ENCODE data around the gene NCK2. TPM values are rescaled to one million over a fixed set of nuclear protein-coding genes. Genes with fewer than 3 reads are reported as not detected.
A peak's percentile ranks its signal among the peaks of the same experiment; 100 is the strongest.

NCK2 gene
- total RNA-seq, 1 donor from 2014 or later, result 35.8 TPM

DNA sequence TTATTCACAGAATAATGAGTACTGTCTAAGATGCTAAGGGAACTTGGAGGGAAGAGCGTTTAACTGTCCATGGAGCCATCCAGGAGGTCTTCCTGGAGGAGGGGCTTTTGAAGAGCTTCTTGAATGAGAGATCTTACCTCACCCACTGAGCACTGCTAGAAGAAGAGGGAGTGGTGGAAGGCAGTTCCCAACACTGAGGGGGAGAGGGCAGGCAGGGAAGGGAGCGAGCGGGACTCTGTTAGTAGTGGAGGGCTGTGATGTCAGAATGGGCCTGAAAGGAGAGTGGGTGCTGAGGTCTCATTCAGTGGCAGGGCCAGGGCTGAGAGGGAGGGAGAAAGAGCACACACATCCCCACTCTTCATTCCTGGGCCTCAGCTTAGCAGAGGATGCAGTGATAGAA is 65.0 kb downstream of the NCK2 start:
- no peak for DNase-seq (ENCODE audit: low read depth in 2 of 2)

DNA sequence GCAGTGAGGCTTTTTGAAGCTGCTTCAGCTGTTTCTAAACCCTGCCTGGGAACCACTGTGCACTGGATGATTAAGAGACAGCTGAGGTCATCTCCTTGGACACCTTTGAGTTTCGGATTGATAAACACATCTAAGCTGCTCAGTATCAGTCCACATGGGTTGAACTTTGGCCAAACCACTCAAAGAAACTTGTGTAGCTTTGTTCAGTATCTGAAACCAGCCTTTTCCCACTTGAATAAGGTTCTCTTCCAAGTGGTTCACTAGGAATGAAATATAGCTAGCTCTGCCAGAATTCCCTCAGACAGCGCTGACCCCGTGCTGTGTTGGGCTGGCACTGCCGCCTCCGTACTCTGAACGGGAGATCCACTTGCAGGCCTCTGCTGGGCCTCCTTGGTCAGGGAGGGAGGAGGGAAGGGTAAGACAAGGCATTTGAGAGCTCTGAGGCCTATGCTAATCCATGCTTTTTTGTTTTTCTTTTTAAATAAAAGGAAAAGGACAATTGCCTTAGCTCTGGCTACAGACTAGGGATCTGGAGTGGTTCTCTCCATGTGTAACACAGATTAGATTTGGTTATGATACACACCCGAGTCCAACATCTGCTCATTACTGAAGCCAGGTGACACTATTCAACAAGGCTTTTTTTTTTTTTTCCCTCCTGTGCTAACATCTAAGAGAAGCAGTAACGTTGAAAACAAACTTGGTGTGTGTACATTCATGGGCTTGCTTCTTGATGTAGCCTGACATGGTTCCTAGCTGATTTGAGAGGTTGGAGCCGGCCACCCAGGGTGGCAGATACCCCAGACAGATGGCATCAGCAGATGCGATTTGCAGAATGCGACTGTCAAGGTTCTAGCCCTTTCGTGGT is 67.7 kb downstream of the NCK2 start:
- DNase-seq (ENCODE audit: low read depth in 2 of 2), result no peak

DNA sequence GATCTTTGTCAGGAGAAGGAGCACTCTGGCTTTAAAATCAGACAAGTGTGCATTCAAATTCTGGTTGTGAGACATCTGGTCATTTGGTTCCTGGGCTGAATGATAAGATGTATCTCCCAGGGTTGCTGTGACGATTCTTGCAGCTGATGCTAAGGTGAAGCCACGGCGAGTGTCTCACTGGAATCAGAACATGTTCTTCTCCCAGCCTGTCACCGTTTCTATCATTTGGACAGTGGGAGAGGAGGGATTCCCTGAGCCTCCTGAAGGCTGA is 68.3 kb downstream of the NCK2 start:
- DNase-seq (ENCODE audit: low read depth in 2 of 2), result no peak

DNA sequence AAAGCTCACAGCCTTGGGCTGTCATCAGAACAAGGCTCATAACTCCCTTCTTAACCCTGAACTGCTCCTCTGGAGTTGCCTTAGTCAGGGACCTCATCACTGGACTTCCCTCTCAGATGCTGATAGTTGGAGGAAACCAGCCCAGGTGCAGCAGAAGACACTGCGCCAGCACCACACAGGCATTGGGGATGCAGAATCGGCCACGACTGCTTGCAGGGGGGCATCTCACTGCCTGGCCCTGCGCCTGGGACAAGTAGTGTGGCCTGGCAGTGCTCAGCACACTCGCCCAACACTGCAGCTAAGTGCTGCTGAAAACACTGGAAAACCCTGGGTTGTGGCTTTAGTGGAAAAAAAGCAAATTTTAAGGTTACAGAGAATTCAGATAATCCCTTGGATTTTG is 68.7 kb downstream of the NCK2 start:
- DNase-seq (ENCODE audit: low read depth in 2 of 2), result no peak

GRCh38 chr2:105814291-105814940 is 69.7 kb downstream of the NCK2 start:
- DNase-seq (ENCODE audit: low read depth in 2 of 2), result no peak

DNA sequence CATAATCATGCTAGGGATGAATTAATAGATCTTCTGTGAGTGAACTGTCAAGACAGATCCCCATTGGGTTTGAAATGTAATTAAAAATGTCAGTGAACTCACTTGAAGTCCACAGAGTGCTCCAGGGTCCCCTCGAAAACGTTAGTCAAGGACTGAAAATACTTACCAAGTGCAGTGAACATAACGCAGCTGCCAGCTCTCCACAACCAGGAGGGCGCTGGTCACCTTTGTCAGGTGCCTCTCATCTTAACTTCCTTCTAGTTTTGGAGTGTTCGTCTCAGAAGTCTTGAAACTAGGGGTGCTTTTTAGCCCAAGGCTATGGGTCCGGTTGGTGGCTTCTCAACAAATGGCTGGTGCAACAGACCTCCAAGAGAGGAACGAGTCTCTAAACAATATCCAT is 70.7 kb downstream of the NCK2 start:
- DNase-seq (ENCODE audit: low read depth in 2 of 2), result no peak

GRCh38 chr2:105820151-105820550 is 75.4 kb downstream of the NCK2 start:
- no peak for DNase-seq (ENCODE audit: low read depth in 2 of 2)

DNA sequence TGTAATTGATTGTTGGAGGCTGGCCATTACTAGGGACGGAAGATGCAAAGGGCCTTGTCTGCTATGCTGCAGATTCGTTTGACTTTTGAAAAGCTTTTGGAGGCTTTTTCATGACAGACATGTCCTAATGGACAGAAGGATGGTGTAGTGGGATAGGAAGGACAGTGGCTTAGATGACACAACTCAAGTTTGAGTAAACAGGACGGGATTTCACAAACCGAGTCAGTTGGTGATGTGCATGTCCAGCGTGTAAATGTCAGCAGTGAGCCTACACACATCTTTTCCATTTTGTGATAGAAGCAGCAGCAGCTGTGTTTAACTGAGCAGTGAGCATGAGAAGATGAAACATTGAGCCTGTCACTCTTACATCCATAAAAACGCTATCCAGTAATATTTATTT is 76.0 kb downstream of the NCK2 start:
- no peak for DNase-seq (ENCODE audit: low read depth in 2 of 2)

DNA sequence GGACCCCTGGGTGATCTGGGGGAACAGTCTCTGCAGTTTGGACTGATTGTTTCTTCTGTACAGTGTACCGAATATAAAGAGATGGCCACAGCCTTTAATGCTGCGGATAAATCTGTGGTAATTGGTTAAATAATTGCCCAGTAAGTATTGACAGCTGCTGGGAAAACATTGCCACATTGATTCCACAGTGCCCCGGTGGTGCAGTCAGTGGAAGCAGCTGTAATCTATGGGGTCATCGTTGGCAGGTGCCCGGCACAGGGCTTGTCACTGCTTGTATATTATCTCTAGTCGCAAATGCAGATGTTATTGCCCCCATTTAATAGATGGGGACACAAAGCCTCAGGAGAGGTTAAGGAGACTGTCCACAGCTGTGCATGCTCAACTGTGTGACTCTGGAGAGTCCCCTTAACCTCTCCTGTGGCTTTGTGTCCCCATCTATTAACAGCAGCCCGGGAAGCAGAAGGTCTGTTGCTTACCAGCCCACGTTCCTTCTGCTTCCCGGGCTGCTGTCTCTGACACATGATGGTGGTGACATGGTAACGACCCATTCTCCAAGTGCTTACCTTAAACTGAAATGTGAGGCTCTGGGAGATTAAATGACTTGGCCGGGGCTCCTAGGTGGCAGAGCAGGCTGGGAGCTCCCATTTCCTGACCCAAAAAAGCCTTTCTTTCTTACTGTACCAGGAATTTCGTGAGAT is 76.9 kb downstream of the NCK2 start:
- no peak for DNase-seq (ENCODE audit: low read depth in 2 of 2)

DNA sequence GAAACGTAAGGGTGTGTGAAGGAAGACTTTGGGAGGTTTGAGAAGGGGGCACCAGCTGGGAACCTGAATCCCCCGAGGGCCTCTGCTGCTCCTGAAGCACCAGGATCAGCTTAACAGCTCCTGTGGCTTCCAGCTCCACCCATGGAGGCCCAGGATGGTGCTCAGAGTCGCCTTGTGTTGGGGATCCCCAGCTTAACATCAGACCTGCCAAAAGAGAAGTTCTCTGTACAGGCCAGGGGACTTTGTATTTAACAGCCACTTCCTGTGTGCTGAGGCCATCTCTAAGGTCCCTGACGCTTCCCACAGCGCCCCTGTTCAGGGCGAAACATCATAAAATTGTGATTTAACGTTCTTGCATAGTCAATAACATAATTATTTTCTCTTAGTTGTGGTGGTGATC is 77.5 kb downstream of the NCK2 start:
- DNase-seq (ENCODE audit: low read depth in 2 of 2), result no peak

DNA sequence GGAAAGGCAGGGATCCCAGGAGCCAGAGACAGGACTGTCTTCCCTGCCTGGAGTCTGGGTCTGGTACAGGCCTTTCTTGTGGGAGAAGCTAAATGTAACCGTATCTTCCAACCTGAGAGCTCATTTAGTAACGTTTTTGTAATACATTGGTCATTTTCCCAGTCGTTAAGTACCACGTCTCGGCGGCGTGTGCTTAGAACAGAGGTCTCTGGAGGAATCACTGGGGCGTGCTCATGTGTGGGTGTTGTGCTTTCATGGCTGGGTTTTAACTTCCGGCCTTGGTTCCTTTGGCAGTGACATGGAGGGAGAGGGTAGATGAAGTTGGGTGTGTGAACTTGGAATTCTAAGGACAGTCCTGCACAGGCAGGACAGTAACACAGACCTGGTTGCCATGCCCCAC is 79.7 kb downstream of the NCK2 start:
- DNase-seq (ENCODE audit: low read depth in 2 of 2), result no peak

GRCh38 chr2:105827351-105828096 is 82.8 kb downstream of the NCK2 start:
- no peak for DNase-seq (ENCODE audit: low read depth in 2 of 2)

DNA sequence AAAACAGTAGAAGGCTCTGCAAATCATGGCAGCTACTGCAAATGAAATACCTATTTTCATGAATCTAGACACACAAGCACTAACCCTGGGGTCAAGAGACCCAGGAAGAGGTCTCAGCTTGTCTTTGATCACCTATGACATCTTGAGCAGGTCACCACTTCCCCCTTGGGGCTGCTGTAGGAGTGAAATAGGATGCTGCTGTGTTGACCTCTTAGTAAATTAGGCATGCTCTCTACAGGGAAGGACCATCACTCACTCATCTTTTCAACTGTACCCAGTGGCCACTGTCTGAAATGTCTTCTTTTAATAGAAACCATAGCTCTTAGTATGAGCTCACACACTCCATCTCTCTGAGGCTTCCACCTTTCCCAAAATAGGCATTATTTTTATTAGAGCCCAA is 83.8 kb downstream of the NCK2 start:
- DNase-seq (ENCODE audit: low read depth in 2 of 2), result no peak

DNA sequence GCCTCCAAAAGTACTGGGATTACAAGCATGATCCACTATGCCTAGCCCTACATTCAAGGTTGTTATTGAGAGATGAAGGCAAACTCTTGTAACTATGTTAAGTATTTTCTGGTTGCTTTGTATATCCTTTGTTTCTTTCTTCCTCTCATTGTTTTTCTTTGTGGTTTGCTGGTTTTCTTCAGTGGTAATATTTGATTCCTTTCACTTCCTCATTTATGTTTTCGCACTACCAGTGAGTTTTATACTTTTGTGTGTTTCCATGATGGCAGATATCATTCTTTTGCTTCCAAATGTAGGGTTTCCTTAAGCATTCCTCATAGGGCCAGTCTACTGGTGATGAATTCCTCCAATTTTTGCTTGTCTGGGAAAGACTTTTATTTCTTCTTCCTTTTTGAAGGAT is 90.2 kb downstream of the NCK2 start:
- peak in 1 of 2 donors; percentile 6 for DNase-seq (ENCODE audit: low read depth in 2 of 2)

DNA sequence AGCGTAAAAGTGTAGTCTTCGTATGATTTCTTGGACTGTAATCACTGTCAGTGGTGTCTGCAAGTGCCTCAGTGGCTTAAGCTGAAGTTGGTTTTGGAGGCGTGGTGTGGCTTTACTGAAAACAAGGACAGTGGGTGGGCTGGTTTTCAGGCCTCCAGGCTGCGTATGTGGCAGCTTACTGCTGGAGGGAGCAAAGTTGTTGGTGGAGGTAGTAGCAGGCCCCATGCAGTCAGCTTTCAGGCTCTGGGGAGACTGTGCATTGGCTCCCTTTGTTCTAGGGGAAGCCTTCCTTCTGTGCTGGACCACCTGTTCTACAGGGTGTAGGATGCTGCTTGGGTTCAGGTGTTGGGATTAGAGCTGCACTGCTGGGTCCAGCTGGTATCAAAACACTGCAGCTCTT is 91.6 kb downstream of the NCK2 start:
- DNase-seq (ENCODE audit: low read depth in 2 of 2), result no peak

DNA sequence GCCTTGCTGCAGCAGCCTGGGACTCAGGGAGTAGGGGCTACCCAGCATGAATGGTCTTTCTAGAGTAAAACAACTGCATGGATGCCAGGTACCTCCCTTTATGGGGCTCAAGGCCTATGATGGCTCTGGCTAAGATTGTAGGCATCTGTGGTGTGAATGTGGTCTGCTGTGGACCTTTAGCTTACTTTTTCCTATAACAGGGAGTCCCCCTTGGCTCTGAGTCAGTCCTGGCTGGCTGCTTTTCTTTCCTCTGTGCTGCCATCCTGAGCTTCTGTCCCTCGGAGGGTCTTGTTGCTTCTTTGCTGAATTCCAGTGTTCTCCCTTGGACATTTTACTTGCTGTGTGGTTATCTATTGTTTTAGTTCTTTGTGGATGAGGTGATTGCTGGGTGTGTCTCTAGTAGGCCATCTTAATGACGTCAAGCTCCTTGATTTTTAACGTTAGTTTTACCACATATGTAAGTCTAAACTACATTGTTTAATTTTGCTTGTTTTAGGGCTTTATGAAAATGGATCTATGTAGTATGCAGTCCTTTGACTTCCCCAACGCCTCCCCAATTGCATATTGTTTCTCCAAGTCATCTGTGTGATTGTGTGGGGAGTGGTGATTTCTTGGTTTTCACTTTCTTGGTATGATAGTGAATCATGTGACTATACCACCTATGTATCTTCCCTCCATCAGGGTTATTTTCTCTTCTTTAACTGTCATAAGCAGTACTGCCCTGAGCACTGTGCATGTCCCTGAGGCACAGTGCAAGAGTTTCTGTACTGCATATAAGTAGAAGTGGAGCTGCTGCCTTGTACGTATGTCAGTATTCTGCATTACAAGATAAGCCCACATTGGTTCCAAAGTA is 92.4 kb downstream of the NCK2 start:
- DNase-seq (ENCODE audit: low read depth in 2 of 2), result no peak

GRCh38 chr2:105839793-105840192 is 95.1 kb downstream of the NCK2 start:
- DNase-seq (ENCODE audit: low read depth in 2 of 2), result no peak

GRCh38 chr2:105840933-105841332 is 96.2 kb downstream of the NCK2 start:
- no peak for DNase-seq (ENCODE audit: low read depth in 2 of 2)

- DNase-seq (ENCODE audit: low read depth in 2 of 2), result no peak
These were observed 96.8 kb downstream of the NCK2 start for GRCh38 chr2:105841551-105841950.

DNA sequence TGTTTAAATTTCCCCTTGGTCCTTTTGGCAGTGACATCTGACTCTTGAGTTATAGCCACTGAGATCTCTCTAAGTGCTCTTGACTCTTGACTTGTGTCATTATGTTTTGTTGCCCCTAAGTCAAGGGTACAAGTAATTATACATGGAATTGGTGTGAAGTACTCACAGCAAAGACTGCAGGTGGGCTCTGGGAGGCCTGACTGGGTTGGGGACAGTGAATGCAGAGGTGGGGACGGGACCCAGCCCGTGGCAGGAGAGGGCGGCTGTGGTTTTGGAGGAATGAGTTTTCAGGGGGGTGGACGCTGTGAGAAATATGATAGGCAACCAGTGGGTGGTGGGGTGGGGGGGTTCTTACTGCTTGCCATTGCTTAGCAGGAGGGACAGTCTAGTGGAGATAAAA is 97.8 kb downstream of the NCK2 start:
- no peak for DNase-seq (ENCODE audit: low read depth in 2 of 2)
